Astrocyte (in vitro differentiated cells and primary cell): ENCODE results near the gene S1PR5. TPM values are rescaled to one million over a fixed set of nuclear protein-coding genes. Genes with fewer than 3 reads are reported as not detected.
"Not testable (repeated sequence)": the region's sequence is repeated elsewhere in the genome, so short reads cannot be mapped to it uniquely, and the experiment has no call there.

Source experiments
- DNase-seq: peaks from one replicate; pipeline ENCODE4 v3.0.0-alpha.2; 2010; ENCODE audit warnings: low read depth
- FAIRE-seq: peaks from 2 replicates; lab custom pipeline; 2011; peaks lifted over from hg19 to GRCh38; lab: Jason Lieb, UNC
- H2AFZ ChIP-seq: 2 replicates; pipeline ENCODE4 v1.6.0; 2012; ENCODE audit warnings: low read depth, low read length, inconsistent platforms
- H3K27ac ChIP-seq: 2 replicates; pipeline ENCODE4 v1.5.1; 2011; ENCODE audit warnings: low read depth, low read length, inconsistent platforms
- H3K27me3 ChIP-seq: 2 replicates; pipeline ENCODE4 v1.6.0; 2011; ENCODE audit warnings: low read length, inconsistent platforms; ENCODE audit not compliant: insufficient read depth
- H3K36me3 ChIP-seq: 2 replicates; pipeline ENCODE4 v1.5.1; 2011; ENCODE audit warnings: low read length, inconsistent platforms; ENCODE audit not compliant: insufficient read depth
- H3K4me1 ChIP-seq: 2 replicates; pipeline ENCODE4 v1.5.1; 2011; ENCODE audit warnings: low read length, inconsistent platforms; ENCODE audit not compliant: insufficient read depth
- H3K4me2 ChIP-seq: 2 replicates; pipeline ENCODE4 v1.6.0; 2012; ENCODE audit warnings: low read length, inconsistent platforms
- H3K4me3 ChIP-seq: 2 replicates; pipeline ENCODE4 v1.5.1; 2011; ENCODE audit warnings: low read depth, mild to moderate bottlenecking, low read length, inconsistent platforms; ENCODE audit not compliant: insufficient read depth
- H3K79me2 ChIP-seq: 2 replicates; pipeline ENCODE4 v1.6.0; 2012; ENCODE audit warnings: mild to moderate bottlenecking, low read length, inconsistent platforms; ENCODE audit not compliant: insufficient read depth
- H3K9ac ChIP-seq: 2 replicates; pipeline ENCODE4 v1.6.0; 2012; ENCODE audit warnings: mild to moderate bottlenecking, low read length, inconsistent platforms
- H3K9me3 ChIP-seq: 2 replicates; pipeline ENCODE4 v1.5.1; 2012; ENCODE audit warnings: low read depth, mild to moderate bottlenecking, low read length, inconsistent platforms; ENCODE audit not compliant: insufficient read depth
- H4K20me1 ChIP-seq: 2 replicates; pipeline ENCODE4 v1.6.0; 2012; ENCODE audit warnings: low read length, inconsistent platforms; ENCODE audit not compliant: insufficient read depth
- H3K27ac Mint-ChIP-seq: one replicate; pipeline ENCODE4 v1.8.0; 2021; ENCODE audit warnings: mild to moderate bottlenecking, mixed read lengths; ENCODE audit not compliant: unreplicated experiment
- H3K27me3 Mint-ChIP-seq: one replicate; pipeline ENCODE4 v1.8.0; 2021; ENCODE audit warnings: low read depth, mixed read lengths; ENCODE audit not compliant: unreplicated experiment
- H3K36me3 Mint-ChIP-seq: one replicate; pipeline ENCODE4 v1.8.0; 2021; ENCODE audit warnings: low read depth, mixed read lengths; ENCODE audit not compliant: unreplicated experiment
- H3K4me1 Mint-ChIP-seq: one replicate; pipeline ENCODE4 v1.8.0; 2021; ENCODE audit warnings: low read depth, mixed read lengths; ENCODE audit not compliant: unreplicated experiment
- H3K4me3 Mint-ChIP-seq: one replicate; pipeline ENCODE4 v1.8.0; 2021; ENCODE audit warnings: mild to moderate bottlenecking, moderate library complexity, mixed read lengths; ENCODE audit not compliant: unreplicated experiment
- H3K9me3 Mint-ChIP-seq: one replicate; pipeline ENCODE4 v1.8.0; 2021; ENCODE audit warnings: mild to moderate bottlenecking, mixed read lengths; ENCODE audit not compliant: unreplicated experiment
- EZH2 ChIP-seq: IDR thresholded peaks from 2 replicates; pipeline ENCODE4 v1.6.1; 2012; ENCODE audit warnings: mild to moderate bottlenecking, low read length, inconsistent platforms; ENCODE audit not compliant: insufficient read depth
- total RNA-seq: library from RNA; stranded (reverse); gene quantifications from 2 replicates; pipeline ENCODE4 v1.2.1, GENCODE V29; 2021
- TF ChIP-seq, protein P1 (sequence below): IDR thresholded peaks from 2 replicates; pipeline ENCODE4 v1.5.1; 2011; ENCODE audit warnings: low read depth, mild to moderate bottlenecking, inconsistent platforms, low read length, moderate library complexity; ENCODE audit not compliant: insufficient read depth

Gene S1PR5
- total RNA-seq, 1 donor from 2014 or later: 1.00 TPM

GRCh38 chr19:10553087-10553667 is 35.9 kb upstream of the S1PR5 start:
- Mint-ChIP-seq H3K27me3 (no peaks in the 10 kb centered on the region), H3K4me3 (no peak overlapping the region), H3K36me3 (peaks cover 19% of the 10 kb centered on the region), H3K27ac (no peak overlapping the region), H3K4me1 (no peaks in the 10 kb centered on the region), H3K9me3 (no peaks in the 10 kb centered on the region)
- H3K79me2 ChIP-seq: peaks cover 4% of the 10 kb centered on the region
- H3K9ac ChIP-seq: no peak overlapping the region
- H3K9me3 ChIP-seq: no peaks in the 10 kb centered on the region
- no peaks in the 10 kb centered on the region for H3K27me3 ChIP-seq
- H2AFZ ChIP-seq: no peak overlapping the region
- H3K27ac ChIP-seq: no peak overlapping the region
- H3K4me1 ChIP-seq: no peaks in the 10 kb centered on the region
- H3K4me3 ChIP-seq: no peak overlapping the region
- no peak for TF ChIP-seq EZH2
- TF ChIP-seq, protein P1, sequence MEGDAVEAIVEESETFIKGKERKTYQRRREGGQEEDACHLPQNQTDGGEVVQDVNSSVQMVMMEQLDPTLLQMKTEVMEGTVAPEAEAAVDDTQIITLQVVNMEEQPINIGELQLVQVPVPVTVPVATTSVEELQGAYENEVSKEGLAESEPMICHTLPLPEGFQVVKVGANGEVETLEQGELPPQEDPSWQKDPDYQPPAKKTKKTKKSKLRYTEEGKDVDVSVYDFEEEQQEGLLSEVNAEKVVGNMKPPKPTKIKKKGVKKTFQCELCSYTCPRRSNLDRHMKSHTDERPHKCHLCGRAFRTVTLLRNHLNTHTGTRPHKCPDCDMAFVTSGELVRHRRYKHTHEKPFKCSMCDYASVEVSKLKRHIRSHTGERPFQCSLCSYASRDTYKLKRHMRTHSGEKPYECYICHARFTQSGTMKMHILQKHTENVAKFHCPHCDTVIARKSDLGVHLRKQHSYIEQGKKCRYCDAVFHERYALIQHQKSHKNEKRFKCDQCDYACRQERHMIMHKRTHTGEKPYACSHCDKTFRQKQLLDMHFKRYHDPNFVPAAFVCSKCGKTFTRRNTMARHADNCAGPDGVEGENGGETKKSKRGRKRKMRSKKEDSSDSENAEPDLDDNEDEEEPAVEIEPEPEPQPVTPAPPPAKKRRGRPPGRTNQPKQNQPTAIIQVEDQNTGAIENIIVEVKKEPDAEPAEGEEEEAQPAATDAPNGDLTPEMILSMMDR: no peak
- H4K20me1 ChIP-seq: peaks cover 31% of the 10 kb centered on the region
- H3K4me2 ChIP-seq: no peak overlapping the region
- no peak for DNase-seq
- H3K36me3 ChIP-seq: peaks cover 11% of the 10 kb centered on the region
- FAIRE-seq: no peak

DNA sequence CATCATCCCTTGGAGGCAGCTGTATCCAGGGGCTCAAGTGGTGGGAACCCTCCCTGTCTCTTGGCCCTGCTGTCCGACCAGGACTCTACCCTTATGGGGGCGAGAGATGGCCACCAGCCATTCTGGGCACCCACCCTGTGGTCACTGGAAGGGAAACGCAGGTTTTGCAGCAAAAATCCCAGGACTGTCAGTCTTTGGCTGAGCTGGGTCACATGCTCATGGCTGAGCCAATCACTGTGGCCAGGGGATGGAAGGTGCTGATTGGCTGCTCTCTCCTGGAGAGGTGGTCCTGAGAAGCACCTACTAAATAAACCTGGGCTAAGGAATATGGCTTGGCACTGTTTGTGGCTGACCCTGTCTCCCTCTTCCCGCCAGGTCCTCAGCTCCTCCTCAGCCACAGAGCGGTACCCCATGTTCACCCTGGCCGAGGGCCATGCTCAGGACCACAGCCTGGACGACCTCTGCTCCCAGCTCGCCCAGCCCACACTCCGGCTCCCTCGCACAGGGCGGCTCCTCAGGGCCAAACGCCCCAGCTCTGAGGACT is 35.3 kb upstream of the S1PR5 start:
- no peaks in the 10 kb centered on the region for H3K9me3 Mint-ChIP-seq
- H2AFZ ChIP-seq: no peak overlapping the region
- TF ChIP-seq, protein P1: no peak
- FAIRE-seq (no peak), DNase-seq (no peak)
- H3K9me3 ChIP-seq: no peaks in the 10 kb centered on the region
- no peak overlapping the region for H3K4me2 ChIP-seq
- no peak overlapping the region for H3K27ac Mint-ChIP-seq
- H3K27me3 Mint-ChIP-seq: no peaks in the 10 kb centered on the region
- no peaks in the 10 kb centered on the region for H3K27me3 ChIP-seq
- H3K36me3 ChIP-seq: peaks cover 11% of the 10 kb centered on the region
- peaks cover 19% of the 10 kb centered on the region for H3K36me3 Mint-ChIP-seq
- H3K4me3 Mint-ChIP-seq: no peak overlapping the region
- no peak overlapping the region for H3K9ac ChIP-seq
- peaks cover 4% of the 10 kb centered on the region for H3K79me2 ChIP-seq
- H3K4me3 ChIP-seq: no peak overlapping the region
- no peaks in the 10 kb centered on the region for H3K4me1 Mint-ChIP-seq
- no peak overlapping the region for H3K27ac ChIP-seq
- peaks cover 31% of the 10 kb centered on the region for H4K20me1 ChIP-seq
- H3K4me1 ChIP-seq: no peaks in the 10 kb centered on the region

GRCh38 chr19:10551698-10552301 is 34.6 kb upstream of the S1PR5 start:
- H3K4me3 ChIP-seq: no peak overlapping the region
- DNase-seq (no peak), FAIRE-seq (no peak)
- TF ChIP-seq, protein P1: no peak
- no peak overlapping the region for H3K4me2 ChIP-seq
- no peak overlapping the region for H2AFZ ChIP-seq
- H3K27me3 ChIP-seq: no peaks in the 10 kb centered on the region
- H3K4me1 ChIP-seq: no peaks in the 10 kb centered on the region
- H3K27ac ChIP-seq: no peak overlapping the region
- peaks cover 7% of the 10 kb centered on the region for H3K79me2 ChIP-seq
- Mint-ChIP-seq H3K4me3 (no peak overlapping the region), H3K36me3 (peaks cover 19% of the 10 kb centered on the region), H3K4me1 (no peaks in the 10 kb centered on the region), H3K27me3 (no peaks in the 10 kb centered on the region), H3K9me3 (no peaks in the 10 kb centered on the region), H3K27ac (no peak overlapping the region)
- H3K9ac ChIP-seq: no peak overlapping the region
- H4K20me1 ChIP-seq: peaks cover 31% of the 10 kb centered on the region
- H3K36me3 ChIP-seq: peaks cover 11% of the 10 kb centered on the region
- no peaks in the 10 kb centered on the region for H3K9me3 ChIP-seq

DNA sequence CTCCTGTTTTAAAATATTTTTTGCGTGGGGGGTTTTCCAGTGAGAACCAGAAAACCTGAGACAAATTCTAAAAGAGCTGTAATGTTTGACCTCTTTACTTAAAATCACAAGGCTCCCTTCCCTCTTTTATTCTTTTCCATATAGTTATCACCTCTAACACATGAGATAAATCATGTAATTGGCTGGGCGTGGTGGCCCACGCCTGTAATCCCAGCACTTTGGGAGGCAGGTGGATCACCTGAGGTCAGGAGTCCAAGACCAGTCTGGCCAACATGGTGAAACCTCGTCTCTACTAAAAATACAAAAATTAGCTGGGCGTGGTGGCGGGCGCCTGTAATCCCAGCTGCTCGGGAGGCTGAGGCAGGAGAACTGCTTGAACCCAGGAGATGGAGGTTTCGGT is 33.8 kb upstream of the S1PR5 start:
- not testable (repeated sequence) for H3K9me3 ChIP-seq, H2AFZ ChIP-seq, DNase-seq, H3K4me1 Mint-ChIP-seq, FAIRE-seq, H3K9ac ChIP-seq, H3K4me1 ChIP-seq, H3K27me3 ChIP-seq, H3K4me2 ChIP-seq, H3K4me3 Mint-ChIP-seq, H3K4me3 ChIP-seq, H3K27me3 Mint-ChIP-seq, H3K9me3 Mint-ChIP-seq, H3K27ac Mint-ChIP-seq, H3K27ac ChIP-seq
- H3K36me3 Mint-ChIP-seq: peaks cover 19% of the 10 kb centered on the region
- peaks cover 12% of the 10 kb centered on the region for H3K79me2 ChIP-seq
- H4K20me1 ChIP-seq: peaks cover 30% of the 10 kb centered on the region
- H3K36me3 ChIP-seq: peaks cover 11% of the 10 kb centered on the region
